Thyroid gland (tissue), 4 donors: ENCODE data around the gene ZNF575.

Experiments
- CTCF ChIP-seq, 6 experiments: fragments of 200-600 bp in 3 of 6; fragments of 450-650 bp in 3 of 6; sonication (generic) in 3 of 6; IDR thresholded peaks; one replicate each; pipeline ENCODE4 v1.5.1; 2016 to 2019; ENCODE audit warnings: antibody characterized with exemption in 6 of 6, mild to moderate bottlenecking in 2 of 6, inconsistent platforms in 1 of 6, moderate library complexity in 1 of 6
- POLR2A ChIP-seq, 2 donors: fragments of 450-650 bp; IDR thresholded peaks; one replicate each; pipeline ENCODE4 v1.6.1; 2017; ENCODE audit warnings: antibody characterized with exemption in 2 of 2, mild to moderate bottlenecking in 2 of 2, moderate library complexity in 1 of 2

DNA sequence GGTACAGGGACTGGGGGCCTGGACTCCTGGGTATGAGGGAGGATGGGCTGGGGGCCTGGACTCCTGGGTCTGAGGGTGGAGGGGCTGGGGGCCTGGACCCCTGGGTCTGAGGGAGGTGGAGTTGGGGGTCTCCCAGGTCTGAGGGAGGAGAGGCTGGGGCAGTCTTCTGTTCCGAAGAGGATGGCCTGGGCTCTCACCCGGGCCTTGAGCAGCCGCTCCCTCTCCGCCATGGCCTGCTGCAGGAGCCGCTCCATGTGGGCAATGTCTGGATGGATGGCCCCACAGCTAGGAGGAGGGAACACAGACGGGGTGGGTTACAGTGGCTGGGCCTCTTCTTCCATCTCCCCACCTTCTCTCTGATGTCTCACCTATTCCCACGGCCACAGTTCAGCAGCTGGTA, 46.6 kb upstream of the ZNF575 start:
- TF ChIP-seq CTCF (IDR thresholded peaks at IDR 0.05) (no peak), POLR2A (IDR thresholded peaks at IDR 0.05) (no peak)
